Midbrain (tissue), 1 donor: ENCODE measurements around the gene GPC1.

ENCODE experiments used
- DNase-seq: peaks from one replicate; lab custom pipeline; 2025; lab: John Stamatoyannopoulos, UW

GPC1 gene

DNA sequence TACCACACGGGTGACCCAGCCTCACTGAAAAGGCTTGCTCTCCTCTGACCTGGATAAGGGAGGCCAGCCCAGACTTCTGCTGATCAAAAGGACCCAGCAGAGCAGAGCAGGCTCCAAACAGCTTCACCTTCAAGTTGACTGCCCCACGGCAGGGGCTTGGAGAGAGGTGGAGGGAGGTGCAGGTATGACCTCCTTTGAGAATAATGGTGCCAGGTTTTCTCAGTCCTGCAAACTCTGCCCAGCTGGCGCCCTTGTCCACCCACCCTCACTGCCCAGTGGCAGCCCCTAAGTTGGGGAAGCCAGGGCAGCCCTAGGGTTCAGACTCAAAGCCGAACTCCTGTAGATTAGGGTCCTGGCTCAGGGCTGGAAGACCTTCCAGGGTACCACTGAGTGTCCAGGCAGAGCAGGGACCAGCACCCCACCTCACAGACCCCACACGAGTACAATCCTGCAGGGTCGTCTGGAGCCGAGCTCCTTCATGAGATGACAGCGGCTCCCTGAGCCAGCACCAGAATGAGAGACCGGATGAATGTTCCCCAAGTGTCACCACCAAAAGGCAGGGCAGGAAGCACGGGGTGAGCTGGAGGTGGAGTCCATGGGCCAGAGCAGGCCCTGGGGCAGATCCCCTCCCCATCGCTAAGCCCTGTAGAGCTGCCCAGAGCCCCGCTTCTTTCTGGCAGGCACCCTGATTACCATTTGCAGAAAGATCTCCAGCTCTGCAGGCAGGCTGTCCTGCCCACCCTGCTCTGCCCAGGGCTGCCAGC lies 3.6 kb upstream of the GPC1 start:
- DNase-seq: no peak

DNA sequence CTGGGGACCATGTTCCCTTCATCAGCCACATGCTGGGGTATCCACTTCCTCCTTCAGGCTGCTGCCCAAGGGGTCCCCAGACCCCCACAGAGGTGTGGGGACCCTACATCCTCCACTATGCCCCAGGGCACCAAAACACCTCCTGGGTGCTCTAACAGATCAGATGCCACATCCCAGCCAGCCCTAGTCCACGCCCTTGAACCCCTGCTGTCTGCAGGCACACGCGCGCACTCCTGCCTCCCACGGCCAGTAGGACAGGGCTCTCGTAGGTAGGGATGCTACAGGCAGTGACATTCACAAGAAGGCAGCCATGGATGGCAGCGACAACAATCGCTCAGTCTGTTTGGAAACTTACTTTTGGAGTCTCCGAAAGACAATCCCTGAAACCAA lies 3.0 kb upstream of the GPC1 start:
- no peak for DNase-seq

DNA sequence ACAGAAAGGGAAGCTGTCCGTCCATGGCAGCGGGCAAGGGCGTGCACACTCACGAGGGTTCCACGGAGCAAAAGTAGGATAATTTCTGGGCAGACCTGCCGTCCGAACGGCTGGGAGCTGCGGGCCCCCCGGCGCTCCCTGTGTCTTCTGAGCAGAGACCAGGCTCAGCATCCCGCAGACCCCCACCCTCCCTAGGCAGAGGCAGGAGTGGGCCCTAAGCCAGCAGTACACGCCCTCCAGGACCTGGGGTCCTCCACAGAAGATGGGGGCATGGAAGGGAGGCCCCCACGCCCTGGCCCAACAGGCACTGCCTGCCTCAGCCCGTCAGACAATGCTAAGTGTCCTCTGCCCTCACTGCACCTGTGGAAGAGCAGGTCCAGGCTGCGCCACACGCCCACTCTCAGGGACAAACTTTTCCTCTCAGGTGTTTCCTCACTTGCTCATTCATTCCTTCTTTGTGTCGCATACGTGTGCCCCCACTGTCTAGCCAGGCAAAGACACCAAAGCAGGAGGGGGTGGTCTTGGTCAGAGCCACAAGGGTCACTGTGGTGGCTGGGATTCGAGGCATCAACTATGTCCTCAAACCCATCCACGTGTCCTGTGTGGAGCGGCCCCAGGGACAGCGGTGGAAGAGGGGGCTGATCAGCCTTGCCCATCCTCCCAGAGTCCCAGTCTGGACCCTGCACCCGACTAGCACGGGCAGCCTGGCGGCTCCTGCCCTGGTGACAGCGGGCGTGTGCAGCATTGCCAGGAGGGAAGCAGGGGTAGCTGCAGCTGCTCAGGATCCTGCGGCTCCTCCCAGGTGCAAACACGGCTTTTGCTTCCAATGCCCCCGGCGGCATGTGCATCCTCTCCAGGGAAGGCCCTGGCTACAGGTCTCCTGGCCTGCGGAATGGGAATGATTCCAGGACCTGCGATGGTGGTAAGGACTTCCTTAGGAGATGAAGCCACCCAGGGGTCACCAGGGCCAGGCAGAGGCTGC lies 2.4 kb upstream of the GPC1 start:
- no peak for DNase-seq

DNA sequence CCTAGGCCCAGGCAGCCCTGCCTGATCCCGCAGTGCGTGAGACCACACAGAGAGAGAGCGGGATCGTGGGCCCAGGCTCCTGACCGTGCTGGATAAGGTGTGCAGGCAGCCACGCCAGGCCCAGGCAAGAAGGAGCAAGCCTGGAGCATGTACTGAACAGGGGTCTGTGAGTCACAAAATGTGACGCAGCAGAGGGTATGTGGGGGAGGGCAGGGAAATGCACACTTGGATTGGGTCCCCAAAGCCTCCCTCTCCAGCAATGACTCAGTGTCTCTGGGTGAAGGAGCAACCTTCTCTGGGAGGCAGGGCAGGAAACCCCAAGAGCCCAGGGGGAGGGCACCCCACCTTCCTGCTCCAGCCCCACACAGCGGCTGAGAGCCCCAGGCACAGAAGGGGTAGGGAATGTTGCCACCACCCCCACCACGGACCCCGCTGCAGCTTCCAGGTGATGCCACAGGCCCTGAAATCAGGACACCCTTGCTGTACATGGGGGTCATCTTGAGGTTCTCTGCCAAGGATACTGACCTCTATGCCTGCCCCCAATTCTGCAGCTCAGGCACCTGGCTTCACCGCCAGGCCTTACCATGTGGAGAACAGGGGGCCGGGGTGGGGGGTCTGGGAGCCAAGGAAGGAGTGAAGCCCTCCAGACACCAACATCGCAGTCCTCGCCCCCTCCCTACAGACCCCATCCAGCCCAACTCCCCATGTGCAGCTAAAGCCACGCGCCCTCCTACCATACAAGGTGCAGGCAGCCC lies 1.3 kb upstream of the GPC1 start:
- no peak for DNase-seq

DNA sequence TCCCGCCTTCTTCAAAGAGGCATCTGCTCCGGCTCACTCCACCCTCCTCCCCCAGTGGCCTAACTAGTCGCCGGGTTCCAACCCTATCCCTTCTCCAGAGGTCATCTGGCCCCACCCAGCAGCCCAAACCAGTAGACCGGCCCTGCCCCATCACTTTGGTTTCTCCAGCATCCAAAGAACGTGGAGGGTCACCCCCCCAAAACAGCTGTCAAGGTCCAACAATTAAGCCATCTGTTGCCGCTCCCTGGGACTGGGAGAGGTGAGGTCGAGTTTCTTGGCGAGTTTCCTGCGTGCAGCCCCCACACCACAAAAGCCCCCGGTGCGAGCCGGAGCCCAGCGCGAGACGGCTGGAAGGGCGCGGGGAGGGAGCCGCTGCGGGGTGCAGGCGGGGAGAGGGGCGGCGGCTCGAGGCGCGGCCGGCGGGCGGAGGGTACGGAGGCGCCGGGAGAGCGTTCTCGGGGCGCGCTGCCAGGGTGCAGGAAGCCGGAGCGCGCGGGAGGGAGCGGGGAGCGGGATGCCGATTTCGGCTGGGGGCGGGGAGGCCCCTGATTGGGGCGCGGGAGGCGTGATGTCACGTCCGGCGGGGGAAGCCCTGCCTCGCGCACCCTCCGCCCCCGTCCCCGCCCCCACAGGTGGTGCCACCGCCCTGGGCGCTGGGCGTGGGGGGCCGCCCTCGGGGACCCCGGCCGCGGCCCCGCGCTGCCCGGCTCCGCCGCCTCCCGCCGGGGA lies 571 bp upstream of the GPC1 start:
- peak; percentile 83 for DNase-seq

DNA sequence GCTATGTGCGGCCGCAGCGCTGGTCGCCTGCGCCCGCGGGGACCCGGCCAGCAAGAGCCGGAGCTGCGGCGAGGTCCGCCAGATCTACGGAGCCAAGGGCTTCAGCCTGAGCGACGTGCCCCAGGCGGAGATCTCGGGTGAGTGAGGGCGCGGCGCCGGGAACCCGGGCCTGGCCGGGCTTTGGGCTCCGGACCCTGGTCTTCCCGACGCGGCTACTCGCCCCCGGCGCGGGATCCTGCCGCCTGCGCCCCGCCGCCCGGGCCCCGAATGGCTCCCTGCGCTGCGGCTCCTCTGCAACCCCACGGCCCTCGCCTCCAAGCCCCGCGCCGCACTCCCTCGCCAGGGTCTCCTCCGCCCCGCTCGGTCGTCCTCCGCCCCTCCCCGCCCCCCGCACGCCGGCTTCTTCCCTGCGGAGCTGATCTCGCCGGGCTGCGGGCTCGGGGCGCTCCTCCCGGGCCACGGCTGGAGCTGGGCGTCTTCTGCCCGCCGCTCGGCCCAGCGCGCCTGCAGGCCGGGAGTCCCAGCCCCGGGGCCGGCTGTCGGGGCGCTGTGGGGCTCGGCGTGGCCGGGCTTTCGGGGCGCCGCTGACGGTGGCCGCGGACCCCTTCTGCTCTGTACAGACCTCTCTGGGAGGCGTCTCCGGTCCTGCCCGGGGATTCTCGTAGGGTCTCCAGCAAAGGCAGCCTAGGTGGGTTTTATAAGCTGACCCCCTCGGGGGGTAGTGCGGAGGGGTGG lies 652 bp downstream of the GPC1 start:
- DNase-seq: no peak

DNA sequence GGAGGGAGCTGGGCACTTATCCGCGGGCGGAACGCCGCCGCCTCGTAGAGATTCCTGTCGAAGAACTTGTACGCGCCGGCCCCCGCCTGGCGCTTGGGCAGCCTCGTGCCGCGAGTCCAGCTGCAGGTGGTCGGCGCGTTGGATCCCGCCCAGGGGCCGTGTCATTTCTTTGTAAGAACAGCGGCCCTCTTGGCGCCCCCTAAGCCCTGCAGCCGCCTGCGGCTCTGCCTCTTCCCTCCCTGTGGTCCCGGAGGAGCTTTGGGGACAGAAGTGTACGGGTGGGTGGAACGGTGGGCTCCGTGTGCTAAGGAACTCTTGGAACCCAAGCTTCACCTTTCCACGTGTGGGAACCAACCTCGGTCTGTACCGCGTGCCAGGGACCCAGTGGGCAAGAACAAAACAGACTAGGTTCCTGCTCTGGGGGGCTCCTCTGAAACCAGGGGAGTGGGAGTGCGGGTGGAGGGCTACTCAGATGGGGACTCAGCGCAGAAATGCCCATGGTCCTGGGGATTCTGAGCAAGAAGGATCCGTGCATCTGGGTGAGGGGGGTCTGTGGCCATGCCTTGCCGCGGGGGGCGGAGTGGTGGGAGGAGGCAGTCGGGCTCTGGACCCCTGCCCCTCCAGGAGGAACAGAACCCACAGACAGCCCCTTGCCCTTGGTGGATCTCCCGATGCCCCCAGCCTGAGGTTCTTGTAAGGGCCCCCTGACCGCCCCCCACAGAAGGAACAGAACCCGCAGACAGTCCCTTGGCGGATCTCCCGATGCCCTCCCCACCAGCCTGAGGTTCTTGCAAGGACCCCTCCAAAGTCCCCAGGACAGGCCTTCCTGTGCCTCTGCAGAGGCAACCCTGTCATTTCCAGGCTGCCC lies 1.5 kb downstream of the GPC1 start:
- DNase-seq: no peak

DNA sequence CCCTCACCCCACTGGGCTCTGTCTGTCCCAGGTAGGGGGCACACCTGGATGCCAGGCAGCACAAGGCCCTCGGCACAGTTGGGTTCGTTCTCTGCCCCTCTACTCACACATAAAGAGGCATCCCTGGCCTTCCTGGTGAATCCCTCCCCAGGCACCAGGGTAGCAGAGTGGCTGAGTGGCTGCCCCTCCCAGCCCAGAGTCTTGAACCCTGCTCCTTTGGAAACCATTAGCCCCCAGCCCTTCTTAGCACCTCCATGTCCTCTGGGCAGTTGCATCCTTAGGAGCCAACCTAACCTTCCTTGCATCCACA lies 2.0 kb downstream of the GPC1 start:
- no peak for DNase-seq

DNA sequence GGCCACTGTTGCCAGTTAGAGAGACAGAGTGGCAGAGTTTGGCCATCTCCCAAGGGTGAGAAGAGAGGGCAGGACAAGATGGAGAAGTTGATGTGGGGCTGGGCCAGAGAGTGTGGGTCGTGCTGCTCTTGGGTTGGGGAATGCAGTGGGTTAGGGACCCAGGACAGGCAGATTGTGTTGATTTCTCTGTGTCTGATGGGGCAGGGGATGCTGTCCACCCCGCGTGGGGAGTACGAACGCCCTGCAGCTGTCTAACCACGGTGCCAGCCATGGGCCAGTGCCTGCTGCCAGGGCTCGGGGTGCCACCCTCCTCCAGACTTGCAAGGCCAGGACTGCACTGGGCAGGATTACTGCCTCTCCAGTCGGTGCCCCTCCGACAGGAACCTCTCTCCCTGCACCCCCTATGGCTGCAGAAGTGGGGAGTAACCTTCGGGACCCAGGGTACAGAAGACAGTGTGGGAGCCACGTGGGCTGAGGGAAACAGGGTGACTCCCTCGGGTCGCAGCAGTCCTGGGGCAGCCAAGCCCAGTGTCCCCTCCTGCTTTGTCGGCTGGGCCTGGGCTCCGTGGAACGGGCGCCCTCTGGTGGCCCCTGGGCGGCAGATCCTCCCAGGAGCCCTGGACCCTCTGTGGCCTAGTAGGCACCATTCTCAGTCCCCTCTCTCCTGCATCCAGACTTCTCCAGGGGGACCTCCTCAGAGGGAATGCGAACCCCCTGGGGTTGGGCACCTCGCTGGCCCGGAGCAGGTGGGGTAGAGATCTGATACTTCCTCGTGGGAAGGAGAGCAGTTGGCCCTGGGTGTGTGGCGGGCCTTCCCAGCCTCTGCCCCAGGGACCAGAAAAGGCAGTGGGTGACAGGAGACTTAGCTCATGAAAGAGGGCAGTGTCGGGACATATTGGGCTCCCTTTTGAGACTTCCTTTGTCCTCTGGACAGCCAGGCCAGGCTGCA lies 2.7 kb downstream of the GPC1 start:
- DNase-seq: peak; percentile 89

DNA sequence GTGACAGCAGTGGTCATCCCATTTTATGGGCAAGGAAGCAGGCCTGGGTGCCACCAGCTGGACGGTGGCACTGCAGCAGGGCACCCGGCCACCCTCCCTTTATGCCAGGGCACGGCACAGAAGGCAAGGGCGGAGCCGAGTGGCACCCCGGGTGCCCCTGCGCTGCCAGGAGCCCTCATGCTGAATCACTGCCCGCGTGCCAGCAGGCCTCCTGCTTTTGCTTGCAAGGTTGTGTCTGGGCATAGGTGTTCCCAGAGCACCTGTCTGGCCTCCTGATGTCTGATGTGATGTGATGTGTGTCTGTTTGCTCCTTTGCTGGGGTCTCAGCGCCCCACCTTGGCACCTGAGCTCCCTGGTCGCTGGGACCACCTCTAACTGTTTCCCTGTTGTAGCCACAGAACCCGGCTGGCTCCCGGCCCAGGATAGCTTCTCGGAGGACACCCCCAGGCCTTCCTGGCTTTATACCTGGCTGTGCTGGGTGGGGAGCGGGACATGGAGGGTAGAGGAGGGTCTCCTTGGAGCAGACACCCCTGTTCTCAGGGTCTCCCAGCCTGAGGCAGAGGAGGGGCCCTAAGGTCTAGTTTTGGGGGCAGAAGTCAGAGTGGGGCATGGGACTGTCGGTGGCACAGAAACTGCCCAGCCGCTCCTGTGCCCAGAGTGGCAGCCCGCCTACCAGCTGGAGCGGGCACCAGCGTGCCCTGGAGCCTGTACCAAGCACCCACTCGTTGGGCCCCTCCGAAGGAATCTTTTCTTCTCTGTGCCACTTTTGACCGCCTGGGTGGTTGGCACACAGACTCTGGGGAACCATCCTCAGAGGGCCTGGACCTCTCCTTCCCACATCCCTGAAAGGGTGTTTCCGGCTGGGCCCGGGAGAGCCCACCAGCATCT lies 3.6 kb downstream of the GPC1 start:
- DNase-seq: no peak

DNA sequence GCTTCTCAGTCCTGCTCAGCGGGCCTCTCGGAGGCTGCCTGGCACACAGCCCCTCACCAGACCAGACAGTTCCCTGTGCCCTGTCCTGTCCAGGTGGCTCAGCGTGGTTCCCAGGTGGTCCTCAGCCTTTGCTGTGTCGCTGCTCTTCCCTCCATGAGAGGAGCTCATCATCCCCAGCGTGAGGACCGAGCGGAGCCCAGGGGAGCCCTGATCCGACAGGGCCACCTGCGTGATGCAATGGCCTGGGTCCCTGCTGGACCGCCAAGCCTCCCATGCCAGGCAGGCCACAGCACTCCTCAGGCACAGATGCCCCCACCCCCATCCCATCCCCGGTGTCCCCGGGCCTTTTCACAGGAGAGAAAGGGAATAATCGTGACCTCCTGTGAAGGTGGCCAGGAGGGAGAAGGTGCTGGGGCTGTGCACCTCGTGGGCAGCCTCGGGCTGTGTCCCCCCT lies 4.3 kb downstream of the GPC1 start:
- DNase-seq: no peak

DNA sequence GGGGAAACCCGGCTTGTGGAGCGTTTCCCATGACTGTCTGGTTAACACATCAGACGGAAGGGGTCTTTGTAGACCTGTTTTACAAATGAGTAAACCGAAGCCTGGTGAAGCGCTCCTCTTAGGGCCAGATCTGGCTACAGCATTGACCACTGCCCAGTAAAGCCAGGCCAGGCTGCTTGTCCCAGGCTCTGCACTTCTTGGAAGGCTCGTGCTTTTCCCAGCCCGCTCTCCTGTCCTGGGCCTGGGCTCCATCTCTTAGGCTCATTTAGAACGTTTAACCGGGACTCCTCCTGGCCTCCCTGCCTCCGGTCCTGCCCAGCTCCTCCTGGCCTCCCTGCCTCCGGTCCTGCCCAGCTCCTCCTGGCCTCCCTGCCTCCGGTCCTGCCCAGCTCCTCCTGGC lies 4.8 kb downstream of the GPC1 start:
- no peak for DNase-seq

DNA sequence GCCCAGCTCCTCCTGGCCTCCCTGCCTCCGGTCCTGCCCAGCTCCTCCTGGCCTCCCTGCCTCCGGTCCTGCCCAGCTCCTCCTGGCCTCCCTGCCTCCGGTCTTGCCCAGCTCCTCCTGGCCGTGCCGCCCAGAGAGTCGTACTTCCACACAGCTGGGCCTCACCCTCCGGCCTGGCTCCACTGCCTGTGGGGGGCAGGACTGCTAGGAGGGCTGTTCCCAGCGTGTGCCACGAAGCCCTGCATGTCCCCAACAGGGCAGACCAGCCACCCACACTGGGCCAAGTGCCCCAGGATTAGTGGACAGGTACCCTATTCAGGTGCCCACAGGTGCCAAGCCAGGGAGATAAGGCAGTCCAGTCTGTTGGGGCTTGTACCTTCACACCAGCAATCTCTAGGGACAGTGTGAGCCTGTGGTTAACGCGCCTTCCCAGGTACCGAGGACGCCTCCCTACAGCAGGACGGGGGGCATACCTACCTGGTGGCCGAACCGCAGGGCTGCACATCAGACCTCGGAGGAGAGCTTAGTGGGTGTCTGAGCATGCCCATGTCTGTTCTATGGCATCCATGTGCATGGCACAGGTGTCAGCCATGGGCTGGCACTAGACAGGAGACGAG lies 5.3 kb downstream of the GPC1 start:
- no peak for DNase-seq

DNA sequence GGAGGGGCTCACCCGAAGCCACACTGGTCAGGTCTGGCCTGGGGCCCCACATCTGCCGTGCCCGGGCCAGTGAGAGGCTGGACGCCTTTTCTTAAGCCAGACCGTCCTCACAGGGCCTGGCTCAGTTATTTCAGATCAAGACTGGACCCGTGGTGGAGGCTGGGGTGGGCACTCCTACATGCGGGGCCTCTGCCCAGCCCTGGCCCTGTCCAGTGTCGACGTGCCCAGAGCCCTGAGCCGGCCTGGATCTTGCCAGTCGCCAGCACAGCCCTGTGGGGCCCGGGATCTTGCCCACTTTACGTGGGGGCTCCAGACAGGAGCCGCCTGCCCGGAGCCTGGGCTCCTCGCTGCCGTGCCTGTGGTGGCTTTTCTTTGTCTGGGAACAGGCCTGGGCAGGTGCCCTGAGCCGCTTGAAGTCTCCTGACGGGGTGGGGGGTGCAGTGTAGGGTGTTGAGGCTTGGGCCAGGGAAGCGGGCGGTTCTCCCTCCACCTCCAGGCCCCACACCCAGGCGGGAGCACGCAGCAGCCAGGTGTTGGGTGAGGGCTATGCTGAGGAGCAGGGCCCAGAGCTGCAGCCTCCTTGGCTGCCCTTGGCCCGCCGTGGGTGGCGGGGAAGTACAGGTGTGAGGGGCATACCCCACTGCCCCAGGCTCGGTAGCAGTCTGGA lies 6.0 kb downstream of the GPC1 start:
- no peak for DNase-seq

DNA sequence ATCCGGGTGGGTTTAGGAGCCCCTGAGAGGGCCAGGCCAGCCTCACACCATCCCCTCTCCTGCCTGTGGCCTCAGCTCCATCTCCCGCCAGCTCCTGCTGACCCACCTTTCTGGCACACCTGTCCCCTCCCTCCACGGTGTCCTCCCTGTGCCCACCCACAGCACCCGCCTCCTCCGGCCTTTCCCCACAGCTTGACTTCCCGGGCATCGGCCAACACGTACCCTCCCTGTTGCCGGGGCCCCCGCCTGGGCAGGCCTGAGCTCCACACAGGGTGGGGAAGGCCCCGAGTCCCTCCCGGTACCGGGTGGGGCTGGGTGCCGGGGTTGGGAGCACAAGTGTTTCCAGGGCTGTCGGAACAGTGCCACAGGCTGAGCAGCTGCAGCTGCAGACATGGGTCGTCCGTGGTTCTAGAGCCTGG lies 6.5 kb downstream of the GPC1 start:
- DNase-seq: no peak

DNA sequence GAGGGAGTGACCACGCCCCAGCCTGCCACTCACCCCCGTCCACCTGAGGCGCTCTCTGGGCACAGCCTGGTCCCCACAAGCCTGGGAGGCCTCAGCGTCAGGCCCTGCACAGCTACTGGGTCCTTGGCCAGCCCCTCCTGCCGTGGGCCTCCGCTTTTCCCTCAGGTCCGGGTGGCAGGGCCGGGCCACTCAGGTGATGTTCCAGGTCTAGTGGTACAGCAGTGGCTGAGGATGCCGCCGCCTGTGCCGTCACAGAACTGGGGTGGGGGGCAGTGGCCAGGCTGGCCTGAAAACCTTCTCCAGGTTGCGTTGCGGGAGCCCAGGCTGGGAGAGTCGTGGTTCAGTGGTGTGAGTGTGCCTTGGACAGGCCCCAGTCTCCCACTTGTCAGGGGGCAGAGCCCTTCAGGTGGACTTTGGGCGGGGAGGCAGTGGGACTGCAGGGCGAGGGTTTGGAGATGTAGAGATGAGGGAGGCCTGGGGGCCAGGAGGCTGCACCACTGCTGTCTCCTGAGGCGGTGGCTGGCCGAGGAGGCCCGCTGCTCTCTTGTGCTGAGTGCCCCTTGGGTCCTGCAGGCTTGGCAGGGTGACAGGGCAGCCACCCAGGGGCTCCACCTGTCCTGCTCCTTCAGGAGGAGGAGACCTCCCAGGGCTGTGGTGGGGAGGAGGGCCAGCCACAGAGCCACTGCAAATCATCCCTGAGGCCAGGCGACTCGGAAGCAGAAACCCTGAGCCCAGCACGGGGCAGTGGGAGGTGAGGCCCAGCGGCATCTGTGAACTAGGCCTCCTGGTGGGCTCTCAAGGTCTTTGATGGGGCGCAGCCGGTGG lies 7.6 kb downstream of the GPC1 start:
- no peak for DNase-seq
